A204.1 (cell line): Measurements from ENCODE around the gene ASB6.
"Not testable (repeated sequence)": the region's sequence is repeated elsewhere in the genome, so short reads cannot be mapped to it uniquely, and the experiment has no call there.

ENCODE experiments used
- FAIRE-seq: peaks from 2 replicates; lab custom pipeline; 2012; peaks lifted over from hg19 to GRCh38; lab: Jason Lieb, UNC

ASB6 gene

DNA sequence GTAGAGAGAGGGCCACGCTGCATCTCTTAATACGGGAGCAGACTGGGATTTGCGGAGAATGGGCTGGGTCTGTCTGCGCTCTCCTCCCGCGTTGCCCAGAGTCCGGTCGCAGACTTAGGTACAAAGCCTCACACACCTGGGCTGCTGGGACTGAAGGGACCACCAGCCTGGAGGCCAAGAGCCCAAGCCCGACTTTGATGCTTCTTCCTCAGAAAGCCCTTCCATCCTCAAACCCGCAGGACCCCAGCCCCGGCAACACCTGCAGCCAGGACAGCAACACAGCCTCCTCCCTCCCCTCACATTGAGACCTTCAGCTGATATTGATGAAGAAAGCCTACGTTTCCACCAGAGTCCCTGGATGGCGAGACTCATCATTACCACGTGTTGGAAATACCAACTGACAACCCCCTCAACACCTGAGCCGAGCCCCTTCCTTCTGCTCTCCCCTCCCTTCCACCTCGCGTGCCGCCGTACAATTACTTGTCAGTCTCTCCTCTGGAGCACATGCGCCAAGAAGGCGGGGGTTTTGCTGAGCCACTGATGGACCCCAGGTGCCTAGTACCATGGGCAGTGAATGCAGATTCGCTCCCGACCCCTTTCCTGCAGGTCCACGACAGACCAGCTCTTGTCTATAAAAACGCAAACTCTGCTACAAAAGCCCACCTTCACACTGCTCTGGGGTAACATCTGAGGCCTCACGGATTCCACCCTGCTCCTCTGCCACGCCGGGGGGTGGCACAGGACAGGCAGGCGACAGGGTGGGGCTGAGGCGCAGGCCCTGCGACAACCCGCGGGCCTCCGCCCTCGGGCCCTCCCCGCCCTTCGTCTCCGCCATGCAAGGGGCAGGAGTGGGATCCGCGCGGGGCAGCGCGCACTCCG lies 841 bp downstream of the ASB6 start:
- FAIRE-seq: no peak

DNA sequence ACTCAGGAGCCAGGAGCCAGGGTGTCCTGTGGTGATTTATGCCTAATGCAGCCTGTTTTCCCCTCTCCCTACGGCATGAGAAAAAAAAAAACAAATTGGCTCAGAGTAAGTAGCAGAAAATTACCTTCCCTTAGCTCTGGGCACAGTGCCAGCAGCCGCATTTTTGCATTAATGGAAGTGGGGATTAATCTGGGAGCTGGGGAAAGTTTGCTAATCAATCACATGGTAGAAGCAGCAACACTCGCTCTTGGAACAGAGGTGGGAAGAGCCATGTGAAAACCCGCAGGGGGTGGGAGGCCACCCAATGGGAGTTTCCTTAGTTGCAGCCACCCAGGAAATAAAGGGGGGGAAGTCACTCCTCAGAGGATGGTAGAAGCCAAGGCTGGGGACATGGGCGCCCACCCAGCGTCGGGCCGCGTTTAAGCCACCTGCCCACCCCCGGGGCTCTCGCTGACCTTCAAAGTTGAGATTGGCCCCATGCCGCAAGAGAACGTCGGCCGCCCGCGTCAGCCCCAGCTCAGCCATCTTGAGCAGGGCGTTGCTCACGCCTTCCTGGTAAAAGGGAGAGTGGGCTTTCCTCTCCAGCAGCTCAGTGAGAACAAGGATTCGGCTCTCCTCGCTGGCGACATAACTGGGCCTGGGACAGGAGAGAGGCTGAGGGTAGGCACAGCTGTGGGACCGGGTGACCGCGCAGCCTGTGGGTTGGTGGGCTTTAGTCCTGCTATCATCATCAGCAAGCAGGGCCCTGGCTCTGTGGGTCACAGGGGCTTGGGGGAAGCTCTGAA lies 1.7 kb downstream of the ASB6 start:
- no peak for FAIRE-seq

DNA sequence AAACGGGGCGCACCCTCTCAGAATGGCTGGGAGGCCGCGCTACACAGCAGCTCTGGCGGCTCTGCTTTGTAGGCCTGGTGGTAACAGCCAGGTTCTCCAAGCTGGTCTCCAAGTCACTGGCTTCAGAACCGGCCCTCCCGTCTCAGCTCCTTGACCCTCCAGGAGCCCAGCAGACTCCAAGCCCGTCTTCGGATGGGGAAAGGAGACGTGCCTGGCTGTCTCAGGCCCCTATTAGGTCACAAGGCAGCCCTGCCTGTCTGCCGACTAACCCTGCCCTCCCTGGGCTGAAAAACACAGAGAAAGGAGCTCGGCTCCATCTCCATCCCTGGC lies 2.2 kb downstream of the ASB6 start:
- FAIRE-seq: no peak

DNA sequence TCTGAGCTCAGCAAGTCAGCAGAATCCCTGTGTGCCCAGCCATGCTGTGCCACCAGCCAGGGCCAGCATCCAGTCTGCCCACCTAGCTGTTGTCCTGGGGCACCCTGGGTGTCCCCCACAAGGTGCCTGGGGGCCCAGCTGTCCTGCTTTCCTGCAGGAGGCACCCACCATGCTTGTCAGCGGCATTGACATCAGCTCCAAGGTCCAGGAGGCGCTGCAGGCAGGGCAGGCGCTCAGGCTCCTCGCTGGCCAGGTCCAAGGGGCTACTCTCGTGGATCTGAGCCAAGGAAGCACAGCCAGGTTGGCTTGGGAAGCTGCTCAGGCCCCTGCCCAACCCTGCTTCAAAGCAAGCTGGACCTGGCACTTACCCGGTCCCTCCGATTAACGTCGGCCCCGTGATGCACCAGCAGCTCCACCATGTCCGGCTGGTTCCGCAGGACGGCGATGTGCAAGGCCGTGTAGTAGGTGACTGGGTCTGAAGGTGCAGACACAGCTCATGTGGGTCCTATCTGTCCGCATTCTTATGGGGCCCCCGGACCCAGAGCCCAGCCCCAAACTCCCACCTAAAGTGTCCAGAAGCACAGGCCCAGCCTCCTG lies 2.8 kb downstream of the ASB6 start:
- no peak for FAIRE-seq

DNA sequence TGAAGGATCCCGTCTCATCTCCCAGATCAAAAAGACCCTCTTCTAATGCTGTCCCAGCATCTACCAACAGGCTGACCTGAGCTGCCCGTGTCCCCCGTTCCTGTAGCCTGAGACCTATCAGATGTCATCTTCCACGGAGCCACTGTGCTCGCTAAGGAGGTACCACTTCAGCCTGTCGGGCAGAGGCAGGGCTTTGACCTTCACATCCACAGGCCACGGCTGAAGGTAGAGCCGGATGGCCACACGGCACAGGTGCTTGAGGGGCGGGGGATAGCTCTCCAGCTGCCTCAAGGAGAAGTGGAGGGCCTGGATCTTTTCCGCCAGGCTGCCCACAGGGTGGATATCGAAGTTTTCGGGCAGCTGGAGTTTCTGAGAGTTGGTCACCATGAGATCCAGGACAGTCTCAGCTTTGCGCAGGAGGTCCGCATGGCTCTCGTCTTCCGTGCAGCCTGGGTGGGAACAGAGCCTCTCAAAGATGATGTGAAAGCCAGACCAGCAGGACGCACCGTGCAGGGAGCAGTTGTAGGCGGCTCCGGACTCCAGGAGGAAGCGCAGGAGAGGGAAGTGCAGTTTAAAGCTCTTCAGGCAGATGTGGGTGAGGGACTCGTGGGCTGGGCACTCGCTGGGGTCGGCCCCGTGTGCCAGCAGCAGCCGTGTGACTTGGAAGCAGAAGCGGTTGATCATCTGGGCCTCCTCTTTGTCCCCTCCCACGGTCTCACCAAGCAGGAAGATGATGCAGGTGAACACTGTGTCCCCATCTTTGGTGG lies 4.1 kb downstream of the ASB6 start:
- FAIRE-seq: no peak

DNA sequence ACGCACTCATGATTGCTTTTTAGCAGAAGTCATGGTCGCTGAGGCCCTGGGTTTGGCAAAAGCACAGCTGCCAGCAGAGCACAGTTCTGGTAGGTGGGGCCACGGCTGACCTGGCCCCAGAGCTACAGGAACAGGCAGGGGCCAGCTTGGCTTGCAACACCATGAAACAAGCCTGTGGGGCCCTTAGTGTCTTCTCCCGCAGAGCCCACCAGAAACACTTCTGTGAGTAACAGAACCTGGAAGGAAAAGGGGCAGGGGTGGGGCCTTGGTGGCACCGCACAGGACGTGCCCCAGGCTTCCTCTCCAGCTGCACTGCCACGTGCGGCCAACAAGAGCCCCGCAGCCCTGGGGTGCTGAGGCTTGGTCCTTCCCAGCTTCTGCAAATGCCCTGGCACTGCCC lies 4.8 kb downstream of the ASB6 start:
- FAIRE-seq: no peak

DNA sequence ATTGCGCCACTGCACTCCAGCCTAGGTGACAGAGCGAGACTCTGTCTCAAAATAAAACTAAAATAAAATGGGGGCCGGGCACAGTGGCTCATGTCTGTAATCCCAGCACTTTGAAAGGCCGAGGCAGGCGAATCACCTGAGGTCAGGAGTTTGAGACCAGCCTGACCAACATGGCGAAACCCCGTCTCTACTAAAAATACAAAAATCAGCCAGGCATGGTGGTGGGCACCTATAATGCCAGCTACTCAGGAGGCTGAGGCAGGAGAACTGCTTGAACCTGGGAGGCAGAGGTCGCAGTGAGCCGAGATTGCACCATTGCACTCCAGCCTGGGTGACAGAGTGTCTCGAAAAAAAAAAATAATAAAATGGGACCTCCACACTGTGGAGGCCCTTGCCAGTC lies 5.6 kb downstream of the ASB6 start:
- not testable (repeated sequence) for FAIRE-seq

DNA sequence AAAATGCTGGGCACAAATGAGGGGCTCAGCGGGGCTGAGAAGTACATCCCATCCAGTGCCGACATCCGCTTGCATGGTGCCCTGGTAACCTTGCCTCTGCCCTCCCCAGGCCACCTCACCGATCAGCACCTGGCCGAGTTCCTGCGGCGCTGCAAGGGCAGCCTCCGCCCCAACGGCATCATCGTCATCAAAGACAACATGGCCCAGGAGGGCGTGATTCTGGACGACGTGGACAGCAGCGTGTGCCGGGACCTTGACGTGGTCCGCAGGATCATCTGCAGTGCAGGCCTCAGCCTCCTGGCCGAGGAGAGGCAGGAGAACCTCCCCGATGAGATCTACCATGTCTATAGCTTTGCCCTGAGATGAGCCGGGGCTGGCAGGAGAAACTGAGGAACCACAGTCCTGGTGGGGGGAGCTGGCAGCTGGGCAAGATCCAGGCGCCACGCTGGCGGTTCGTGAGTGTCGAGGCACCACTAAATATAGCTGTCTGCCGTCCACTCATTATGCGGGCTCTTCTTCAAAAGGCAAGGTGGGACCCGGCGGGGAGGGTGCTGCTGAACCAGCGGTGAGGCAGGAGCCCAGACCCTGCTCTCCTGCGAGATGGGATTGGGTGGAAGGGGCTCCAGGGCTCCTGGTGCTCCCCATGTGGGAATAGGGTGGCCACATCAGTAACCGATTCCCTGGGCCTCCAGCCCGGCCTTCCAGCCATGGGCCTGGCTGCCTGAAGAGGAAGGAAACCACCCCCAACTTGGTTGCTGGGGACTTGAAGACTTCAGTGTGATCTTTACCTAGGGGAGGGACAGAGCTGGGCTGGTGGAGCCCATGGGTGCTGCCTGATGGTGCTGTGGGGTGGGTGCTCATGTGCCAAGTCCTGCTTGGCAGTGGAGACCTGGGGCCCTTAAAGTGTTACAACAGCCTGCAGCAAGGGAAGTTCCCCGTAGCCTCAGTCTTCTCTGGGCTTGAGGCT lies 6.6 kb downstream of the ASB6 start:
- FAIRE-seq: no peak

DNA sequence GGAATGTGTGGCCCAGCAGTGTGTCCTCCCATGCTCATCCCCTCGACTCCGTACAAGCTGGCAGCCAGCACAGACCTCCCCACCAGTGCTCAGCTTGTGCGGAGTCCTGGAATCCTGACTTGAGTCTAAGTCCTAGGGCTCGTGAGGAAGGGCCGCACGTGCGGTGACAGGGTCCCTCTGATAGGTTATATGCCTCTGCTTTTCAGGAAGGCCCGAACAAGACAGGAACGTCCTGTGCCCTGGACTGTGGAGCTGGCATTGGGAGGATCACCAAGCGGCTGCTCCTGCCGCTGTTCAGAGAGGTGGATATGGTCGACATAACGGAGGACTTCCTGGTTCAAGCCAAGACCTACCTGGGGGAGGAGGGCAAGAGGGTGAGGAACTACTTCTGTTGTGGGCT lies 8.1 kb downstream of the ASB6 start:
- FAIRE-seq: no peak

DNA sequence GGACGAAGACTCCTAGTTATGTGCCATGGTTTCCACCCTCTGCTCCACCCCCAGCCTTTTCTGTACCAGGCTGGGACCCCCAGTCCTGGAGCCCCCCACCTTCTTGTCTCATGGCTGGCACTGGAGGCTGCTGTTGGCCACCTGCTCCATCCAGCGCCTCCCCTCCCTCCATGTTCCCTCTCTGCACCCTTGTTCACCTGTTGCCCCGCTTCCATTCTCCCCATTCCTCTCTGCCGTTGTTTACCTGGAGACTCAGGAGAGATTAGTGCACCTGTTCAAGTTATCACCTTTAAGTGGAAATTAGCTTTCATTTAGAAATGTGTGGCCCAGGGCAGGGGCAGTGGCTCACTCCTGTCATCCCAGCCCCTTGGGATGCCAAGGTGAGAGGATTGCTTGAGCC lies 8.7 kb downstream of the ASB6 start:
- no peak for FAIRE-seq

DNA sequence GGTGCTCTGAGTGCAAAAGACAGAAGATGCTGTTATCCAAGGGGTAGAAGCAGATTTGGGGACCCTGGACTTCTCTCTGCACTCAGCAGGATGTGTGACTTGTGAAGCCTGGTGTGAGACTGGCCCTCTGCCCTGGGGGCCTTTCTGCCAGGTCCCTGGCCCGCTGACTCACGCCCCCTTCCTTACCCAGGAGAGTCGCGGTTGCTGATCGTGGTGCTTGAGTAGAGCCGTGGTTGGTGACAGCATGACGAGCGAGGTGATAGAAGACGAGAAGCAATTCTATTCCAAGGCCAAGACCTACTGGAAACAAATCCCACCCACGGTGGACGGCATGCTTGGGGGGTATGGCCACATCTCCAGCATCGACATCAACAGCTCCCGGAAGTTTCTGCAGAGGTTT lies 9.5 kb downstream of the ASB6 start:
- no peak for FAIRE-seq

DNA sequence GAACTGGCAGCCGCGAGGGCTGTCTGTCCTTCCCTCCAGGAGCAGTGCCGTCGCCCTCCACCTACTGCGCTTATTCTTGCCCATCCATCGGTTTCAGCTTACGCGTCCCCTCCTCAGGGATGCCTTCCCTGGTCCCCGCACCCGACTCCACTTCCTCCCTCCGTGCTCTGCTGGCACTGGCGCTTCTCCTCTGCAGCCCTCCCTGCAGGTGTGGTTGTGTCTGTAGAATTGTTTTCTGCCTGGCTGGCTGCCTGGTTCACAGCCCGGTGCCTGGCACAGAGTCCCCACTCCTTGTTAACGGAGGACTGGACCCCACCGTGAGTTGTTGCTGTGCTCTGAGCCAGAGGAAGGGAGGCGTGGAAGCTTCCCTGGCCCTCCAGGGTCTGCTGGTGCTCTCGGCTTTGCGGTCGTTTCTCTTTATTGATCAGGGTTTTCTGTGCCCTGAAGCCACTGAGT lies 10.2 kb downstream of the ASB6 start:
- no peak for FAIRE-seq

DNA sequence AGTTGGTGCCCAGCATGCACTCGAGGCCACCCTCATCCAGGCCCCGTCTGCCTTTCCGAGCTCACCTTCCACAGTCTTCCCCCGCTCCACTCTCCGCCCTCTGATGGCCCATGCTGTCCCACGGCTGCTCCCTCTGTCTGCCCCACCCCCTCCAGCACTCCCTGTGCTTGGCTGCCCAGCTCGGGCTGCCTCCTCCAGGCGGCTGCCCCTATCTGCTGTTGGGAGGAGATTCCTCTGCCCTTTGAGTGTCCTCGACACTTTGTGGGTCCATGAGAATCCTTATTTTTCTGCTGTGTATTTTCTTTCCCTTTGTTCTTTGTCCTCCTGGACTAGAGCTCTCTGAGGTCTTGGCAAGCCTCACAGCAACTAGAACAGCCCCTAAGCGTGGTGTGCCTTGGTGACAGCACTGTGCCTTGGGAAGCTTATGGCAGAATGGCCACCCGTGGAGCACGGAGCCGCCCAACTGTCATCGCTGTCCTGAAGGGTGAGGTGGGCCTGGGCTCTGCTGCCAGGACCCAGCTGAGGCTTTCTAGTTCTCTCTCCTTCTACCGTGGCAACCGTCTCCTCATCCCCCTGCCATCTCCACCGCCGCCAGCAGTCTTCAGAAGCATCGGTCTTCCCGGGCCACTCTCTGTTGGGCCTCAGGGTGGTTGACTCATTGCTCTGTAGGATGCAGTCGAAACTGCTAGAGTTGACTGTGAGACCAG lies 10.8 kb downstream of the ASB6 start:
- FAIRE-seq: no peak

DNA sequence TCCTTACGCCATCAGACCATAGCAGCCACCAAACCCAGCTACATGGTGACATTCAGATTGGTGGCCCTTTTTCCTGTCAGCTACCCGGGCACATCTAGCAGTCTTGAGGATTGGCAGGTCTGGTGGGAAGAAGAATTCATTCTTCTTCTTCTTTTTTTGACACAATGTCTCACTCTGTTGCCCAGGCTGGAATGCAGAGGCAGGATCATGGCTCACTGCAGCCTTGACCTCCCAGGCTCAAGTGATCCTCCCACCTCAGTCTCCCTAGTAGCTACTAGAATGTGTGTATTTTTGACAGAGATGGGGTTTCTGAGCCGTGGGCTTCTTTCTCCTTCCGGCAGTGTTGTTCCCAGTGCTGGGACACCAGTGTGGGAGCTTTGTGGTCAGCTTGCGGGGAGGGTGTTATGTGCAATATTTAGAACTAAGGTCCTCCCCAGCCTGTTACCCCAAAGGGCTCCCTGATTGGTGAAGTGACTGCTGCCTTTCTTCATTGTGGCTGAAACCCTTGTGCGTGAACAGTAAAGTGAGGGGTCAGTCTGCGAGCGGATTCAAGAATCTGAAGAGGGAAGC lies 12.6 kb downstream of the ASB6 start:
- no peak for FAIRE-seq

DNA sequence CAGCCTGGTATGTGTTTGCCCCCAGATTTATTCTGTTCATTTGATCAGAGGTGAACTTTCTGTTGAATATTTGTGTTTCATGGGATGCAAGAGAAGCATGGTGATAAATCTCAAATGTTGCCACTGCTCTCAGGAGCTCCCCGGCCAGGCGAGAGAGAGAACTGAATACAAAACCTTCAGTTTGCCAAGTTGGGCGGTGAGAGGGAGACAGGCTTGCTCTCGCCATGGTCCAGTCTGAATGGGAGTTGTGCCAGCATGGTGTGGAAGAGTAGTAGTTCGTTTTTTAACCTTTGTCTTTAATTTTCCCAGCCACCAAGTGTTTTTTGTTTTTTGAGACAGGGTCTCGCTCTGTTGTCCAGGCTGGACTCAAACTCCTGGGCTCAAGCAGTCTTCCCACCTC lies 13.2 kb downstream of the ASB6 start:
- FAIRE-seq: no peak

DNA sequence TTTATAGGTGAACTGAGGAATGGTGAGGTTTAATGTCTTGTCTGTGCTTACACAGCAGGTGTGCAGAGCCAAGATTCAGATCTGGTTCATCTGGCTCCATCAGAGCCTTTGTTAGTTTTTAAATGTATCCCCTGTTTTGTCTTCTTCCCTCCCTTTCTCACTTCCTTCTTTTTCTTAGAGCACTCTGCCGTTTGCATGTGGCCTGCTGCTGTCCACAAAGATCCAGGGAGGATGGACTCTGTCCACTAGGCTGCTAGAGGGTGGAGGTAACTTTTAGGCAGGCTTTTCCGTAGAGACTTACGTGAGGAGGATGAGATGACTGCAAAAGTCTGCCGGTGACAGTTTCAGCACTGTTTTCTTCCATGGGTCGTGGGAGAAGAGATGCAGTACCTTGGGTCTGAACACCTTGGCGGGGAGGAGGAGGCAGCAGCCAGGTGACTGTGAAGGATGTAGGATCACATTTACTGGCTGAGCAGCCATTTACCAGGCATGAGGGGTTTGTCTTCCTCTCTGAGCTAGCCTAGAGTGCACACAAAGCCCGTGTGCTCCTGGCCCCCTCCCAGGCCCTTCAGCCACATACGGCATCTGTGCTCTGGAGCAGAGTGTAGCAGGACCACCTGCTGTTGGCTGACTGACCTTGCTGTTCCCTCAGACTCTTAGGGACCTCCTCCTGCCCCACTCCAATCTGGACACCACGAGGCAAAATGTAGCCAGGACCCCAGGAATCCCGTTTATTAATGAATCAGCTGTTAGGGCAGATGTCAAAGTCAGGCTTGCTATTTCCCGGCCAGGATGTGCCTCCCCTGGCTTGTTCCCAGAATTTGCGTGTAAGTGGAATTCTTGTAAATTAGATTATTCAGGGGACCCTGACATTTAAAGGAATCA lies 14.2 kb downstream of the ASB6 start:
- FAIRE-seq: no peak

DNA sequence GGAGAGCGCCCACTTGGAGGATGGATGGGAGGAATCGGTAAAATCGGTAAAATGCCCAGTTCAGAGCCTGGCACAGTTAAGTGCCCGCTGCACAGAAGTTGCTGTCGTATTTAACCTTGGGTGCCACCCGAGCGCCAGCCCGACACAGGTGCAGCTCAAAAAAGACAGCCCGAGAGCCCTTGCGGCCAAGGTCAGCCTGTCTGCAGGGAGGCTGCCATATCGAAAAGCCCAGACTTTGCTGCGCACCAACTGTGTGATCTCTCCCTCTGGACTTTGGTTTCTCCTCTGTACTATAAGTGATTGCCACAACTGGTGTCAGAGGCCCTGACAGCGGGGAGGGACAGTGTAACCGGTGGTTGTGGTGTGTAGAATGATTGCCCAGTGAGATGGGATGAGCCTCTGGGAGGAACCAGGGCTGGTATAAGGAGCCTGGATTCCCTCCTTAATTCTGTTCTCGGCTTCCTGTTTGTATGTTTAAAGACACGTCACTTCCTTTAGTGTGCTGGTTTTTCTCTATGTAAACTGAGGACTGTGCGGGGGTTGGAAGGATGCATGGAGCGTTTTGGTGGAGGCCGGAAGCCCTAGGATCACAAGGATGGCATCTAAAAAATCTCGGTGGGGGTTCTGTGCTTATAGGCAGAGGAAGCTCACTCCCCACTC lies 15.2 kb downstream of the ASB6 start:
- peak; percentile 47 for FAIRE-seq

DNA sequence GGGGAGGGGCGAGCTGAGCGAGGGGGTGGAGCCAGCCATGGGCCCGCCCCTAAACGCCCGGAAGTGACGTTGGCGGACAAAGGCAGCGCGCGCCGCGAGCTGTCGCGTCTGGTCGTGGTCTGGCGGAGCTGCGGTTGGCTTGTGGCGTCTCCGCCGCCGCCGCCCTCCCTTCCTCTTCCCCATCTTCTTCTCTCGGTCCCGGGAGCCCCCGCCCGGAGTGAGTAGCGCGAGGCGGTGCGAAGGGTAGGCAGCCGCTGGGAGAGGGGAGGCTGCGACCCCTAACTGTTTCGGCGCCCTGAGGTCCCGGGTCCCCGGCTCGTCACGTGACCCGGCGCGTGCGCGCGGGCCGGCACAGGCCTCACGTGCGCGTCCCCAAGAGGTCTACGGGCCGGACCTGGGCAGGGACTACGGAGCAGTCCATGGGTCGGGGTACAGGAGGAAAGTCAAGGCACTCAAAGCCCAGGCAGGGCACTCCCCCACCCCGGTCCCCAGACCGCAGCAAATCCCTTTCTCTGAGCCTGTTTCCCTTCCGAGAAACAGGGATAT lies 15.8 kb downstream of the ASB6 start, which contains the start of gene NTMT1:
NTMT1 (plus strand) TSS at position 85 of the 546 bp plus-strand sequence. CDS start 6,541 bp downstream, outside the sequence.
- peak; percentile 58 for FAIRE-seq
